Mesenchymal stem cell (in vitro differentiated cells and primary cell): ENCODE results near the gene UBE2E2.

Source experiments
- DNase-seq: peaks from one replicate; pipeline ENCODE4 v3.0.0-alpha.2; 2013
- H2AFZ ChIP-seq: one replicate; pipeline ENCODE4 v1.6.1; 2013; ENCODE audit warnings: low read depth, mild to moderate bottlenecking, control low read depth, inconsistent platforms, low read length, moderate library complexity
- H2AK5ac ChIP-seq: 2 replicates; pipeline ENCODE4 v1.6.1; 2013; ENCODE audit warnings: low read length, moderate library complexity, mild to moderate bottlenecking, inconsistent platforms; ENCODE audit not compliant: severe bottlenecking
- H2BK120ac ChIP-seq: one replicate; pipeline ENCODE4 v1.6.1; 2013; ENCODE audit warnings: low read depth, mild to moderate bottlenecking, inconsistent platforms, low read length, moderate library complexity
- H2BK12ac ChIP-seq, 2 experiments: one replicate each; pipeline ENCODE4 v1.6.1; 2013; ENCODE audit warnings: inconsistent platforms in 2 of 2, low read length in 2 of 2, mild to moderate bottlenecking in 2 of 2, moderate library complexity in 2 of 2, control low read depth in 1 of 2
- H2BK15ac ChIP-seq: one replicate; pipeline ENCODE4 v1.6.1; 2013; ENCODE audit warnings: mild to moderate bottlenecking, low read depth, inconsistent platforms; ENCODE audit not compliant: poor library complexity, severe bottlenecking
- H2BK5ac ChIP-seq: 2 replicates; pipeline ENCODE4 v1.6.1; 2013; ENCODE audit warnings: low read depth, mild to moderate bottlenecking, low read length, control low read depth, inconsistent platforms; ENCODE audit not compliant: poor library complexity, severe bottlenecking
- H3K14ac ChIP-seq, 2 experiments: one replicate each; pipeline ENCODE4 v1.6.1; 2013; ENCODE audit warnings: inconsistent platforms in 2 of 2, low read length in 2 of 2, control low read depth in 1 of 2, mild to moderate bottlenecking in 1 of 2, moderate library complexity in 1 of 2
- H3K18ac ChIP-seq, 2 experiments: one replicate each; pipeline ENCODE4 v1.6.1; 2013; ENCODE audit warnings: inconsistent platforms in 2 of 2, low read length in 2 of 2, control low read depth in 1 of 2, low read depth in 1 of 2, mild to moderate bottlenecking in 1 of 2
- H3K23ac ChIP-seq, 2 experiments: one replicate each; pipeline ENCODE4 v1.6.1; 2013; ENCODE audit warnings: inconsistent platforms in 2 of 2, low read length in 2 of 2, mild to moderate bottlenecking in 2 of 2, moderate library complexity in 2 of 2, control low read depth in 1 of 2
- H3K27ac ChIP-seq: 2 replicates; pipeline ENCODE4 v1.5.1; 2013; ENCODE audit warnings: mild to moderate bottlenecking, moderate library complexity, low read length, control low read depth, inconsistent platforms; ENCODE audit not compliant: poor library complexity, severe bottlenecking
- H3K27me3 ChIP-seq, 2 experiments: 2 replicates each; pipeline versions ENCODE4 v1.6.1 to v1.7.0; 2013; ENCODE audit warnings: low read length in 2 of 2, mild to moderate bottlenecking in 2 of 2, moderate library complexity in 2 of 2, control low read depth in 1 of 2, inconsistent platforms in 1 of 2; ENCODE audit not compliant: control insufficient read depth in 1 of 2, insufficient read depth in 1 of 2
- H3K36me3 ChIP-seq, 2 experiments: 2 replicates each; pipeline versions ENCODE4 v1.6.1 to v1.7.0; 2013; ENCODE audit warnings: low read length in 2 of 2, control low read depth in 1 of 2, inconsistent platforms in 1 of 2, low read depth in 1 of 2, mild to moderate bottlenecking in 1 of 2; ENCODE audit not compliant: insufficient read depth in 2 of 2, control insufficient read depth in 1 of 2
- H3K4ac ChIP-seq, 2 experiments: one replicate each; pipeline ENCODE4 v1.6.1; 2013; ENCODE audit warnings: inconsistent platforms in 2 of 2, low read length in 2 of 2, mild to moderate bottlenecking in 2 of 2, moderate library complexity in 2 of 2, control low read depth in 1 of 2, low read depth in 1 of 2
- H3K4me1 ChIP-seq: 2 replicates; pipeline ENCODE4 v1.6.1; 2013; ENCODE audit warnings: low read depth, low read length, control low read depth; ENCODE audit not compliant: control insufficient read depth, insufficient read depth
- H3K4me2 ChIP-seq: 2 replicates; pipeline ENCODE4 v1.6.1; 2013; ENCODE audit warnings: low read length, mild to moderate bottlenecking, inconsistent platforms; ENCODE audit not compliant: poor library complexity, severe bottlenecking
- H3K4me3 ChIP-seq, 2 experiments: 2 replicates each; pipeline versions ENCODE4 v1.5.1 to v1.7.0; 2013; ENCODE audit warnings: low read length in 2 of 2, mild to moderate bottlenecking in 2 of 2, control low read depth in 1 of 2, low read depth in 1 of 2; ENCODE audit not compliant: insufficient read depth in 1 of 2
- H3K79me1 ChIP-seq: replicated peaks from 2 replicates; pipeline ENCODE4 v1.6.1; 2013; ENCODE audit warnings: mild to moderate bottlenecking, control low read depth, low read length, inconsistent platforms; ENCODE audit not compliant: poor library complexity, severe bottlenecking
- H3K9ac ChIP-seq: 2 replicates; pipeline ENCODE4 v1.7.0; 2013; ENCODE audit warnings: mild to moderate bottlenecking, low read length, moderate library complexity
- H3K9me3 ChIP-seq: 2 replicates; pipeline ENCODE4 v1.7.0; 2013; ENCODE audit warnings: mild to moderate bottlenecking, low read length; ENCODE audit not compliant: control insufficient read depth
- H4K8ac ChIP-seq: one replicate; pipeline ENCODE4 v1.6.1; 2013; ENCODE audit warnings: inconsistent platforms, mild to moderate bottlenecking, low read length, moderate library complexity
- H4K91ac ChIP-seq: one replicate; pipeline ENCODE4 v1.6.1; 2013; ENCODE audit warnings: mild to moderate bottlenecking, low read length, inconsistent platforms
- WGBS: methylation state at CpG from one replicate; pipeline ENCODE4 v1.1.7; 2013; ENCODE audit warnings: mixed read lengths; 5-methylcytosine and 5-hydroxymethylcytosine counted together

Gene UBE2E2

DNA sequence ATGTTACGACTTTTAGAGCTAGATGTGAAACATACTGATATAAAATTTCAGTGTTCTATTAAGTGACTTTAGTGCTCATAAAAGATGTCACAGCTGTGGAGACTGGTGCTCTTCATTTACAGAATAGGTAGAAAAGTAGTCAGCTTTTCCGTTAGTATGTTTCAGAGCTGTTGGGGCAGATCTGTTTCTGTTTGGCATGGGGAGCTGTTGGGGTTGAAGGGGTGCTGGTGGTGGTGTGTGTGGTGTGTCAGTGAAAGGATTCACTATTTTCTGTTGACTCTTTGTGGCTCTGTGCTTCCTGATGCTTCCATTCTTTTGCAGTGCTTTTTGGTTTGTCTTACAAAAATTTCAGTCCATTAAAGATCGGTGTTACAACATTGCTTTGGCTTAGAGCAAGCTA lies 3.2 kb downstream of the UBE2E2 start:
- Histone ChIP-seq H4K8ac (no peak overlapping the region), H2BK12ac (no peak overlapping the region), H3K79me1 (peaks cover 17% of the 10 kb centered on the region), H3K14ac (no peak overlapping the region), H2BK15ac (no peak overlapping the region), H3K9ac (no peak overlapping the region), H3K4me1 (peaks cover 4% of the 10 kb centered on the region), H4K91ac (no peak overlapping the region), H2AFZ (no peak overlapping the region), H2BK120ac (no peak overlapping the region), H3K4me3 (no peak overlapping the region), H3K36me3 (peaks cover 2 to 14% of the 10 kb centered on the region in 2 experiments), H3K27me3 (no peaks in the 10 kb centered on the region), H2BK5ac (no peak overlapping the region), H3K9me3 (no peaks in the 10 kb centered on the region), H3K23ac (no peak overlapping the region), H3K4me2 (no peak overlapping the region), H3K27ac (no peak overlapping the region), H3K18ac (no peak overlapping the region), H2AK5ac (no peak overlapping the region), H3K4ac (no peak overlapping the region)
- no peak for DNase-seq
- 92% methylated on average over 3 of the region's 3 CpGs for WGBS

DNA sequence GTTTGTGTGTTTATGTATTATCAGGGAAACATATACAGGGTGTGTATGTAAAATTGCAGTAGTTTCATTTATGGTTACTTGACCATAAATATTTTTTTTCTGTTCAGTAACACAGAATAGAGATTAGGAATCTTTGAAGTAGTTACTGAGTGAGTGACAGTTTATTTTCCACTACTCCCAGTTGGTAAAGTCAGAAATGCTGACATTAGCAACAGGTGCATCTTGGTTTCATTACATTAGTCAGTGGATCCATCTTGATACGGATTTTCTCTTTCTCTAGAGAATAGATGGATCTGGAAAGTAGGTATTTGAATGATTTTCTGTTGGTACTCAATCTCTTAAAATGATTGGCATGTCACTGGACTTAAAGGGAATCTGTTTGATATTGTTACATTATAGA lies 6.0 kb downstream of the UBE2E2 start:
- peaks cover 2 to 17% of the 10 kb centered on the region in 2 experiments for H3K36me3 ChIP-seq
- no peak overlapping the region for H2BK12ac ChIP-seq
- no peak overlapping the region for H2BK120ac ChIP-seq
- H2BK5ac ChIP-seq = no peak overlapping the region
- H4K91ac ChIP-seq = no peak overlapping the region
- H2AK5ac ChIP-seq = no peak overlapping the region
- H3K27ac ChIP-seq = no peak overlapping the region
- no peaks in the 10 kb centered on the region for H3K9me3 ChIP-seq
- H3K79me1 ChIP-seq = peaks cover 14% of the 10 kb centered on the region
- H3K27me3 ChIP-seq = no peaks in the 10 kb centered on the region
- no peak overlapping the region for H3K14ac ChIP-seq
- no peak overlapping the region for H3K4me3 ChIP-seq
- 74% methylated on average over 1 of the region's 1 CpG for WGBS
- H3K9ac ChIP-seq = no peak overlapping the region
- H3K4ac ChIP-seq = no peak overlapping the region
- H3K4me2 ChIP-seq = no peak overlapping the region
- no peak for DNase-seq
- no peak overlapping the region for H4K8ac ChIP-seq
- H2AFZ ChIP-seq = no peak overlapping the region
- H3K4me1 ChIP-seq = no peaks in the 10 kb centered on the region
- no peak overlapping the region for H3K18ac ChIP-seq
- H2BK15ac ChIP-seq = no peak overlapping the region
- no peak overlapping the region for H3K23ac ChIP-seq

DNA sequence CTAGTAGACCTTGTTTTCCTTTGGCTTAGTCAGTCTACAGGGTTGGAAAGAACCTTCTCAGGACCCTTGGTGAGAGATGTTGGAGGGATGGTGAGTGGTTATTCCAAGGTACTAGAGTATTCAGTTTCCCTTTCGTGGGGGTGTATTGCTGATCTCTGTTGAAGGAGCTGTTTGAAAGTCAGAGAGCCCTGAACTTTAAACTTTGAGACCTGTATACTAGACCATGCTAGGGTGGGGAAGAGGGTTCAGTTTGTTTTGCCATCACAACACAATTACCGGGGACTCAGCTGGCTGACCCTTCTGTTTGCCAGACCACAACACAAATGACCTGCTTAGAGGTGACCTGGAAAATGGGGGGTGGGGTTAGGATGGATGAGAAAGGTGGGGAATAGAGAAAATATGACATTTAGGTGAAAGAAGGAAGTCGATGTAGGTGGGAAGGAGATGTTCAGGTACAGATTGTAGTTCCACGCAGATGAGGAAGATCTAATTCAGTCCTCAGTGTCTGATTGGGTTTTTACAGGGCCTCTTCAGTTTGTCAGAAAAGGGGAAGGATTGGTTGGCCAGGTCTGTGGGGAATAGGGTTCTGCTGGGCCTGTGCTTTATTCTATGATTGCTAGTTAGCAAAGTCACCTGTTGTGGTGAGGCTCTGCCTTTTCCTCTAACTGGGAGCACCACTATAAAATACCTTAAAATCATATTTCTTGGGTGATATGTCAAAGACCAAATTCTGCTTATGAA lies 6.8 kb downstream of the UBE2E2 start:
- Histone ChIP-seq H3K18ac (no peak overlapping the region), H3K9ac (no peak overlapping the region), H4K8ac (no peak overlapping the region), H3K27me3 (no peaks in the 10 kb centered on the region), H2BK12ac (no peak overlapping the region), H2BK120ac (no peak overlapping the region), H3K4ac (no peak overlapping the region), H3K23ac (no peak overlapping the region), H2BK5ac (no peak overlapping the region), H3K36me3 (peaks cover 2 to 17% of the 10 kb centered on the region in 2 experiments), H3K4me3 (no peak overlapping the region), H3K4me2 (no peak overlapping the region), H3K9me3 (no peaks in the 10 kb centered on the region), H2AK5ac (no peak overlapping the region), H3K4me1 (no peaks in the 10 kb centered on the region), H3K27ac (no peak overlapping the region), H2AFZ (no peak overlapping the region), H3K79me1 (peaks cover 14% of the 10 kb centered on the region), H2BK15ac (no peak overlapping the region), H4K91ac (no peak overlapping the region), H3K14ac (no peak overlapping the region)
- WGBS = 78% methylated on average over 4 of the region's 4 CpGs
- DNase-seq = no peak

DNA sequence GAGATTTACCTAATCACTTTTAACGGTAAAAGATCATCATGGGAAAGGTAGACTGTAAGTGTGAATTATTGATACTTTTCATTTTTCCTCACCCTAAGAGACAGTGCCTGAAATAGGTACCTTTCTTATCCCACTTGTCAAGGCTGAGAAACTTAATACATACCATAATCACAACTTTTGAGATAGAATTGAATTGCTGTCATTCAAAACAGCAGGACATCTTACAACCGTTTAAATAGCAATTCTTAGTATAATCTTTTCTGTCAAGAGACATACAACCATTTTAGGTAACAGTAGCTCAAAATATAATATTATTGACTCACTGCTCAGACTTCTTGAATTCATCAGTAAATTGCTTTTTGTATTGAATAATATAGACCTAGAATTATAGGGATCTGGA lies 10.7 kb downstream of the UBE2E2 start:
- no peak overlapping the region for H4K8ac ChIP-seq
- no peak overlapping the region for H3K4me2 ChIP-seq
- 100% methylated on average over 1 of the region's 2 CpGs for WGBS
- H3K79me1 ChIP-seq = peaks cover 16% of the 10 kb centered on the region
- H2BK5ac ChIP-seq = no peak overlapping the region
- no peak overlapping the region for H2BK15ac ChIP-seq
- no peak for DNase-seq
- no peaks in the 10 kb centered on the region for H3K27me3 ChIP-seq
- no peak overlapping the region for H3K4ac ChIP-seq
- no peak overlapping the region for H2AFZ ChIP-seq
- H2AK5ac ChIP-seq = no peak overlapping the region
- no peak overlapping the region for H3K23ac ChIP-seq
- H4K91ac ChIP-seq = no peak overlapping the region
- H3K4me1 ChIP-seq = no peaks in the 10 kb centered on the region
- H3K27ac ChIP-seq = no peak overlapping the region
- H3K9me3 ChIP-seq = no peaks in the 10 kb centered on the region
- no peak overlapping the region for H3K18ac ChIP-seq
- no peak overlapping the region for H2BK120ac ChIP-seq
- H3K9ac ChIP-seq = no peak overlapping the region
- no peak overlapping the region for H3K14ac ChIP-seq
- H3K36me3 ChIP-seq = peaks cover 2 to 17% of the 10 kb centered on the region in 2 experiments
- H3K4me3 ChIP-seq = no peak overlapping the region
- no peak overlapping the region for H2BK12ac ChIP-seq
